Brain microvascular endothelial cell (primary cell): Measurements from ENCODE around the gene CCKAR.

Source experiments
- DNase-seq: peaks from one replicate; pipeline ENCODE4 v3.0.0-alpha.2; 2020
- H3K27ac ChIP-seq: fragments of 250-450 bp; sonication (Bioruptor Pico); 2 replicates; pipeline ENCODE4 v1.5.1; 2020; ENCODE audit warnings: mild to moderate bottlenecking, moderate library complexity
- H3K27me3 ChIP-seq: fragments of 250-450 bp; sonication (Bioruptor Pico); replicated peaks from 2 replicates; pipeline ENCODE4 v1.5.1; 2020; ENCODE audit warnings: mild to moderate bottlenecking
- H3K36me3 ChIP-seq: fragments of 250-450 bp; sonication (Bioruptor Pico); replicated peaks from 2 replicates; pipeline ENCODE4 v1.5.1; 2020; ENCODE audit warnings: mild to moderate bottlenecking
- H3K4me3 ChIP-seq: 2 replicates; pipeline ENCODE4 v1.5.1; 2011; ENCODE audit warnings: low read depth, mild to moderate bottlenecking, control low read depth, low read length, moderate library complexity
- in situ Hi-C: cut with HindIII; loops from 2 replicates; pipeline ENCODE4 v1.10.0; 2017; ENCODE audit warnings: low sequenced_read_pairs, low pct_ligation_motif_present
- TF ChIP-seq, protein P1 (sequence below): IDR thresholded peaks from 2 replicates; pipeline ENCODE4 v1.5.1; 2011; ENCODE audit warnings: low read depth, mild to moderate bottlenecking, moderate library complexity, low read length, control low read depth, inconsistent platforms; ENCODE audit errors: missing control alignments

Gene CCKAR

GRCh38 chr4:26485684-26486083 is 4.6 kb downstream of the CCKAR start:
- no peak overlapping the region for H3K27ac ChIP-seq
- no peak for DNase-seq
- no peak overlapping the region for H3K4me3 ChIP-seq
- TF ChIP-seq, protein P1, sequence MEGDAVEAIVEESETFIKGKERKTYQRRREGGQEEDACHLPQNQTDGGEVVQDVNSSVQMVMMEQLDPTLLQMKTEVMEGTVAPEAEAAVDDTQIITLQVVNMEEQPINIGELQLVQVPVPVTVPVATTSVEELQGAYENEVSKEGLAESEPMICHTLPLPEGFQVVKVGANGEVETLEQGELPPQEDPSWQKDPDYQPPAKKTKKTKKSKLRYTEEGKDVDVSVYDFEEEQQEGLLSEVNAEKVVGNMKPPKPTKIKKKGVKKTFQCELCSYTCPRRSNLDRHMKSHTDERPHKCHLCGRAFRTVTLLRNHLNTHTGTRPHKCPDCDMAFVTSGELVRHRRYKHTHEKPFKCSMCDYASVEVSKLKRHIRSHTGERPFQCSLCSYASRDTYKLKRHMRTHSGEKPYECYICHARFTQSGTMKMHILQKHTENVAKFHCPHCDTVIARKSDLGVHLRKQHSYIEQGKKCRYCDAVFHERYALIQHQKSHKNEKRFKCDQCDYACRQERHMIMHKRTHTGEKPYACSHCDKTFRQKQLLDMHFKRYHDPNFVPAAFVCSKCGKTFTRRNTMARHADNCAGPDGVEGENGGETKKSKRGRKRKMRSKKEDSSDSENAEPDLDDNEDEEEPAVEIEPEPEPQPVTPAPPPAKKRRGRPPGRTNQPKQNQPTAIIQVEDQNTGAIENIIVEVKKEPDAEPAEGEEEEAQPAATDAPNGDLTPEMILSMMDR: no peak
- H3K36me3 ChIP-seq: no peaks in the 10 kb centered on the region
- in situ Hi-C loops: no loop called here
- H3K27me3 ChIP-seq: peaks cover 4% of the 10 kb centered on the region

DNA sequence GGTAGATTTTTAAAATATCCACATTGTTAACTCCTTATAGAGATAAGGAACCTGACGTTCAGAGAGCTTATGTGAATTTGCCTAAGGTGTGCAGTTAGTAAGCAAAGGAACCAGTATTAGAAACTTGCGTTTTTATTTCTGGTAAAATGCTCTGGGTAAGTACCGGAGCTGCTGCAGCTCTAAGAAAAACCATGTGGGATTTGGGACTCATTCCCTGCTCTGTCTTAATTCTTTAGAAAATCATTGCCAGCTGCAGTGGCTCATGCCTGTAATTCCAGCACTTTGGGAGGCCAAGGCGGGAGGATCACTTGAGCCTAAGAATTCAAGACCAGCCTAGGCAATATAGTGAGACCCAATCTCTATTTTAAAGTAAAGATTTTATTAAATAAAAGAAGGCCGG is 5.8 kb downstream of the CCKAR start:
- Histone ChIP-seq H3K27me3 (peaks cover 4% of the 10 kb centered on the region), H3K27ac (no peak overlapping the region), H3K4me3 (no peak overlapping the region), H3K36me3 (no peaks in the 10 kb centered on the region)
- in situ Hi-C loops: no loop called here
- TF ChIP-seq, protein P1: no peak
- DNase-seq: no peak

- in situ Hi-C loops: no loop called here
- TF ChIP-seq, protein P1: no peak
- Histone ChIP-seq H3K4me3 (no peak overlapping the region), H3K27me3 (peaks cover under 1% of the 10 kb centered on the region), H3K36me3 (no peaks in the 10 kb centered on the region), H3K27ac (no peak overlapping the region)
- no peak for DNase-seq
Measured at GRCh38 chr4:26484032-26484515, 6.2 kb downstream of the CCKAR start.

- DNase-seq: no peak
Measured at GRCh38 chr4:26482508-26483462, 7.5 kb downstream of the CCKAR start.

DNA sequence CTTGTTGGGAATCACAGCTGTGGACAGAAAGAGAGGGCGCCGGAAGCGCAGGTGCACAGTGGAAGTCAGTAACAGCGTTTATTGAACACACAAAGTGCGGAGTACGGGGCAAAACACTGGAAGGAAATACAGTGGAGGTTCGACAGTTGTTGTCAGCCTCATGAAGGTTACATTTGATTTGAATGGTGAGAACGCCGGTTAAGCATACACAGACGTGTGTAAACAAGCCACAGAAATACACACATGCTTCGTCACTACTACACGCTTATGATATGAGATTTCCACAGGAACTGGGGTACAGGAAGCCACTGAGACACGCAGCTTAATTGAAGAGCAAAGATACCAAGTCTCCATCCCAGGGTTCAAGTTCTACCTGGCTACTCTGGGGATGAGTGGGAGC is 12.0 kb downstream of the CCKAR start:
- TF ChIP-seq, protein P1: no peak
- H3K4me3 ChIP-seq: no peak overlapping the region
- in situ Hi-C loops: no loop called here
- no peak for DNase-seq
- no peak overlapping the region for H3K27ac ChIP-seq
- H3K36me3 ChIP-seq: no peaks in the 10 kb centered on the region
- no peaks in the 10 kb centered on the region for H3K27me3 ChIP-seq

More at GRCh38 chr4:26482508-26483462, 7.5 kb downstream of the CCKAR start:
- in situ Hi-C loops: no loop called here
- Histone ChIP-seq H3K36me3 (no peaks in the 10 kb centered on the region), H3K4me3 (no peak overlapping the region), H3K27ac (no peak overlapping the region), H3K27me3 (no peaks in the 10 kb centered on the region)
- TF ChIP-seq, protein P1: no peak

- no peak for DNase-seq
- in situ Hi-C loops: no loop called here
- TF ChIP-seq, protein P1: no peak
Measured at GRCh38 chr4:26476545-26476944, 13.7 kb downstream of the CCKAR start.

More at GRCh38 chr4:26476545-26476944, 13.7 kb downstream of the CCKAR start:
- H3K4me3 ChIP-seq: no peak overlapping the region
- H3K36me3 ChIP-seq: no peaks in the 10 kb centered on the region
- H3K27me3 ChIP-seq: no peaks in the 10 kb centered on the region
- no peak overlapping the region for H3K27ac ChIP-seq
